GM11168 (cell line): ENCODE measurements around the gene EXPH5.

ENCODE experiments used
- in situ Hi-C: fragments of 300-500 bp; cut with MboI; formaldehyde crosslinking; loops from one replicate; pipeline ENCODE4 v1.12.0; 2022; ENCODE audit warnings: low sequenced_read_pairs; ENCODE audit not compliant: unreplicated experiment

EXPH5 gene

GRCh38 chr11:108568195-108568858 lies 25.2 kb downstream of the EXPH5 start:
- in situ Hi-C loops: no loop called here

GRCh38 chr11:108565653-108566052 lies 27.9 kb downstream of the EXPH5 start:
- in situ Hi-C loops: no loop called here

GRCh38 chr11:108562746-108563581 lies 30.6 kb downstream of the EXPH5 start:
- in situ Hi-C loops: no loop called here

- in situ Hi-C loops: no loop called here
Measured at GRCh38 chr11:108561535-108561991, 32.0 kb downstream of the EXPH5 start.

- in situ Hi-C loops: no loop called here
Measured at GRCh38 chr11:108559904-108560303, 33.7 kb downstream of the EXPH5 start.

GRCh38 chr11:108559340-108559739 lies 34.2 kb downstream of the EXPH5 start:
- in situ Hi-C loops: no loop called here

- in situ Hi-C loops: no loop called here
Measured at GRCh38 chr11:108558222-108558621, 35.3 kb downstream of the EXPH5 start.

GRCh38 chr11:108556019-108556418 lies 37.5 kb downstream of the EXPH5 start:
- in situ Hi-C loops: no loop called here

GRCh38 chr11:108551651-108552462 lies 41.7 kb downstream of the EXPH5 start:
- in situ Hi-C loops: no loop called here

- in situ Hi-C loops: no loop called here
Measured at GRCh38 chr11:108549319-108549885, 44.2 kb downstream of the EXPH5 start.

GRCh38 chr11:108545909-108546501 lies 47.6 kb downstream of the EXPH5 start:
- in situ Hi-C loops: no loop called here

GRCh38 chr11:108543316-108543964 lies 50.1 kb downstream of the EXPH5 start:
- in situ Hi-C loops: no loop called here

GRCh38 chr11:108541531-108541930 lies 52.0 kb downstream of the EXPH5 start:
- in situ Hi-C loops: no loop called here

GRCh38 chr11:108538502-108538901 lies 55.1 kb downstream of the EXPH5 start:
- in situ Hi-C loops: no loop called here

GRCh38 chr11:108538022-108538424 lies 55.5 kb downstream of the EXPH5 start:
- in situ Hi-C loops: no loop called here

- in situ Hi-C loops: no loop called here
Measured at GRCh38 chr11:108536783-108537182, 56.8 kb downstream of the EXPH5 start.

- in situ Hi-C loops: no loop called here
Measured at GRCh38 chr11:108535384-108535955, 58.1 kb downstream of the EXPH5 start.

- in situ Hi-C loops: no loop called here
Measured at GRCh38 chr11:108534274-108534882, 59.2 kb downstream of the EXPH5 start.

GRCh38 chr11:108530426-108530825 lies 63.1 kb downstream of the EXPH5 start:
- in situ Hi-C loops: no loop called here
